Nephron (organoid): ENCODE results near the gene TCF12.

Experiments used
- H3K27ac Mint-ChIP-seq, 3 experiments: 2 replicates each; pipeline ENCODE4 v1.8.0; 2020; ENCODE audit warnings: mixed read lengths in 3 of 3, mild to moderate bottlenecking in 2 of 3, moderate library complexity in 1 of 3
- H3K27me3 Mint-ChIP-seq: 2 replicates; pipeline ENCODE4 v1.8.0; 2021; ENCODE audit warnings: low read depth, mild to moderate bottlenecking, moderate library complexity, mixed read lengths
- H3K36me3 Mint-ChIP-seq: 2 replicates; pipeline ENCODE4 v1.8.0; 2020; ENCODE audit warnings: low read depth, mixed read lengths
- H3K4me1 Mint-ChIP-seq: 2 replicates; pipeline ENCODE4 v1.8.0; 2020; ENCODE audit warnings: mixed read lengths
- H3K4me3 Mint-ChIP-seq, 3 experiments: 2 replicates each; pipeline ENCODE4 v1.8.0; 2020; ENCODE audit warnings: mild to moderate bottlenecking in 3 of 3, mixed read lengths in 3 of 3, moderate library complexity in 2 of 3
- H3K9me3 Mint-ChIP-seq: 2 replicates; pipeline ENCODE4 v1.8.0; 2020; ENCODE audit warnings: mixed read lengths
- TF ChIP-seq, protein P1 (sequence below), 3 experiments: fragments of 200-600 bp; sonication (generic); IDR thresholded peaks; one replicate each; pipeline ENCODE4 v1.5.0; 2021; ENCODE audit warnings: antibody characterized with exemption in 3 of 3; ENCODE audit not compliant: unreplicated experiment in 3 of 3

Gene TCF12

DNA sequence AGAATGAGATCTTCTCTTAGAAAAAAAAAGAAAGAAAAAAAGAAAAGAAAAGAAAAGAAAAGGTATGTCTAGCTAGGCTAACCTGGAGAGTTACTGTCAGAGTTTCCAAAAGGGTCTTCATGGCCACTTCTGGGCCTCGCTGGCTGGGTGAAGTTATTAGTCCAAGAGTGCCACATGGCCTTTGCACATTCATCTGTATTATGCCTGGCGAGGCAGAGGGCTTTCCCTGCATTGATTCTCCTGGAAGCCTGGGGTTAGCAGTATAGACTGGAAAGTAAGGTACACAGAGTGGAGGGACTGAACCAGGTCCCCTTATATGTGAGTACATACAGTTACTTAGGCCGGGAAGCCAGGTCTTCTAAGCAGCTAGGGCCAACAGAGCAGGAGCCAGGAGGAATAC, 403.0 kb downstream of the TCF12 start:
- TF ChIP-seq, protein P1, sequence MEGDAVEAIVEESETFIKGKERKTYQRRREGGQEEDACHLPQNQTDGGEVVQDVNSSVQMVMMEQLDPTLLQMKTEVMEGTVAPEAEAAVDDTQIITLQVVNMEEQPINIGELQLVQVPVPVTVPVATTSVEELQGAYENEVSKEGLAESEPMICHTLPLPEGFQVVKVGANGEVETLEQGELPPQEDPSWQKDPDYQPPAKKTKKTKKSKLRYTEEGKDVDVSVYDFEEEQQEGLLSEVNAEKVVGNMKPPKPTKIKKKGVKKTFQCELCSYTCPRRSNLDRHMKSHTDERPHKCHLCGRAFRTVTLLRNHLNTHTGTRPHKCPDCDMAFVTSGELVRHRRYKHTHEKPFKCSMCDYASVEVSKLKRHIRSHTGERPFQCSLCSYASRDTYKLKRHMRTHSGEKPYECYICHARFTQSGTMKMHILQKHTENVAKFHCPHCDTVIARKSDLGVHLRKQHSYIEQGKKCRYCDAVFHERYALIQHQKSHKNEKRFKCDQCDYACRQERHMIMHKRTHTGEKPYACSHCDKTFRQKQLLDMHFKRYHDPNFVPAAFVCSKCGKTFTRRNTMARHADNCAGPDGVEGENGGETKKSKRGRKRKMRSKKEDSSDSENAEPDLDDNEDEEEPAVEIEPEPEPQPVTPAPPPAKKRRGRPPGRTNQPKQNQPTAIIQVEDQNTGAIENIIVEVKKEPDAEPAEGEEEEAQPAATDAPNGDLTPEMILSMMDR (IDR thresholded peaks at IDR 0.05; ENCODE audit: unreplicated experiment in 3 of 3), result no peak
- Mint-ChIP-seq H3K27me3 (peaks cover 6% of the 10 kb centered on the region), H3K4me1 (peaks cover 39% of the 10 kb centered on the region), H3K27ac (no peak overlapping the region), H3K9me3 (peaks cover 6% of the 10 kb centered on the region), H3K4me3 (no peak overlapping the region), H3K36me3 (no peaks in the 10 kb centered on the region)

DNA sequence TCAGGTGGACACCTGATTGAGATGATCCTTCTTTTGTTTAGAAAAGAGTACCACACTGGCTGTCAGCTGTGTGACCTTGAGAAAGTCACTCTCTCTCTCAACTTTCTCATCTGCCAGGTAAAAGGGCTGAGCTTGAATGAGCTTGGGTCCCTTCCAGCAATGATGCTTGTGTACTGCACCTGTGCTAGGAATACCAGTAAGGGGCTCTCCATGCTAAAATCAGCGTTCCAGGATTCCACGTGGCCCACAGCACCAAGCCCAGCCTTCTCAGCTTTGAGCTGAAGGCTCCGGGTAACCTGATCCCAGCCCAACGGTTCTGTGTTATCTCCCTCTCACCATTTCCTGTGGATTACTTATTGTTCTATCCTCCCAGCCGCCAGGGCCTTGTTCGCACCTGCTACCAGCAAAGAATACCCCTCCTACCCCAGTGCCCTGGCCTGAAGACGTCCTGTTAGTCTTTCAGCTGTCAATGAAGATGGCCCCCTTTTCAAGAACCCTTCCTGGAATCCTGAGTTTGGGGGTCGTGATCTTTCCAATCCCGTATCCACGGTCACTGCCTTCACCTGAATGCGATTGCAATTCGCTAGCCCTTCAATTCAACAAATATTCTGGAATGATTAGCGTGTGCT, 403.6 kb downstream of the TCF12 start:
- peaks cover 41% of the 10 kb centered on the region for H3K4me1 Mint-ChIP-seq
- H3K36me3 Mint-ChIP-seq, result no peaks in the 10 kb centered on the region
- no peak overlapping the region for H3K4me3 Mint-ChIP-seq
- H3K27me3 Mint-ChIP-seq, result peaks cover 8% of the 10 kb centered on the region
- TF ChIP-seq, protein P1 (IDR thresholded peaks at IDR 0.05; ENCODE audit: unreplicated experiment in 3 of 3), result no peak
- peak overlapping the region in 1 of 3 experiments; percentile 19 for H3K27ac Mint-ChIP-seq
- H3K9me3 Mint-ChIP-seq, result peaks cover 6% of the 10 kb centered on the region

DNA sequence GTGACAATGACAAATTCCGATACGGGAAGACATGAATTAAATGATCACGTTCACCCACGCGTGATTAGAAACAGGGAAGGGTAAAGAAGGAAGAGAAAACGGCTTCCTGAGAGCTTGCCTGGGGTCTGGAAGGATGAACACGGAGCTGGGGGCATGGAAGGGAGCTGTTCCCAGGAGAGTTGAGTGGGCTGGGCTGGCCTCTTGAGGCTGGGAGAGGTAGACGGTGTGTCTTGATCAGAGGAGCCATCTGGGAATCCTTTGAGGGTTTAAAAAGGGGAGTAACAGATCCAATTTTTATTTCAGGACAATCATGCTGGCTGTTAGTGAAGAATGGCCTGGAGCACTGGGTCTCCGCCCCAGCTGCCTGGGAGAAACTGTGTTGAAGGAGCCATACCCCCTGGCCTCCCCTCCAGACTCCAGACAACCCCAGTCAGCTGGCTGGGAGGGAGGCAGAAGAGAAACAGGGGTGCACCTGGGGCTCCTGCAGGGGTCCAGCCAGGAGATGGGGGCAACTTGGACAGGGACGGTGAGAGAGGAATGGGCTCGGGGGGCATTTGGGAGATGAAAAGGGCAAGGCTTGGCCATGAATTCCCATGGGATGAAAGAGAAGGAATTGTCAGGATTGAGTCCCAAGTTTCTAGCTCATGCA, 404.3 kb downstream of the TCF12 start:
- Mint-ChIP-seq H3K4me3 (no peak overlapping the region), H3K9me3 (peaks cover 6% of the 10 kb centered on the region), H3K27ac (peak overlapping the region in 1 of 3 experiments; percentile 19), H3K36me3 (no peaks in the 10 kb centered on the region), H3K27me3 (peaks cover 3% of the 10 kb centered on the region), H3K4me1 (peaks cover 47% of the 10 kb centered on the region)
- TF ChIP-seq, protein P1 (IDR thresholded peaks at IDR 0.05; ENCODE audit: unreplicated experiment in 3 of 3), result no peak

DNA sequence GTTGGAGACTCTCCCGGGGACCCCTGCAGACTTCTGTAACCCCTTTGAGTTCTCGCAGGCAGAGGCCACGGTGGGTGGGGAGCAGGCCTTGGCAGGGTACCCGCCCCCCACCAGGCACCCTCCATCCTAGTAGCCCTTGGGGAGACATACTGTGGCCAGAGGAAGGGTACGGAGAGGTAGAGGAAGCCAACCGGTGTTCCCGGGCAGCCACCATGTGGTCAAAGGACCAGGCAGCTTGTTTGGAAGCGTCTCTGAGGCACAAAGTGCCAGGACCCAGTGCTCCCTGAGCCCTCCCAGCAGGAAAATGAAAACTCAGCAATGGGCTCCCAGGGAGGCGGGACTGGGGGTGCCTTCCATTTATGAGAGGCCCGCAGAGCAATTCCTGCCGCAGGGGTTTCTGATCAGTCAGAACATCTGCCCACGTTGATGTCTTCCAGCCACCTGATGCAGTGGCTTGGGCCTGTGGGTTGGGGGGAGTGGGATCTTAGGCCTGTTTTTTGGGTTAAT, 404.9 kb downstream of the TCF12 start:
- Mint-ChIP-seq H3K4me1 (peaks cover 50% of the 10 kb centered on the region), H3K36me3 (no peaks in the 10 kb centered on the region), H3K27me3 (peaks cover 5% of the 10 kb centered on the region), H3K9me3 (peaks cover 6% of the 10 kb centered on the region), H3K4me3 (no peak overlapping the region), H3K27ac (peak overlapping the region in 2 of 3 experiments; percentile 20 to 43)
- TF ChIP-seq, protein P1 (IDR thresholded peaks at IDR 0.05; ENCODE audit: unreplicated experiment in 3 of 3), result no peak

DNA sequence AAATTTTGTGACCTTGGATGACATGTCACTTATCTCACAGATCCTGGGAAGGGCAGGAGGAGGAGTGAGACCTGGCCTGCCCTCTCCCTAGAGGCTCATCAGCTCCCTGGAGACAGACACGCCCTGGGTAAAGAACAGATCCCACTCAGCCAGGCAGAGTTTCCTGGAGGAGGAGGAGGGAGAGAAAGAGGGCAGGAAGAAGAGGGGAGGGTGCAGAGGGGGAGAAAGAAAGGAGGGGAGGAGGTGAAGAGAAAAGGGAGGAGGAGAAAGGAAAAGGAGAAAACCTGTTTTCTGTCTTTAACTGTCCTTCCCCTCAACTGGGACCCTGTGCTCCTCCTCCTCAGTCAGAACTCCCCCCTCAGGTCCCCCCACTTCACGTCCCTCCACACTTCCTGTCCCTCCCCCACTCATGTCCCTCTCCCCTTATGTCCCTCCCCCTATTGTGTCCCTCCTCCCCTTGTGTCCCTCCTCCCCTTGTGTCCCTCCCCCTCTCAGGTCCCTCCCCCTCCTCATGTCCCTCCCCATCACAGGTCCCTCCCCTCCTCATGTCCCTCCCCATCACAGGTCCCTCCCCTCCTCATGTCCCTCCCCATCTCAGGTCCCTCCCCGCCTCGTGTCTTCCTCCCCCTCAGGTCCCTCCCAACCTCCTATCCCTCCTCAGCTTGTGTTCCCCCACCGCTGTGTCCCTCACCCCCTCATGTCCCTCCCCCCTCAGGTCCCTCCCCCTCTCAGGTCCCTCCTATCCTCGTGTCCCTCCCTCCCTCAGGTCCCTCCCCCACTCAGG, 405.6 kb downstream of the TCF12 start:
- Mint-ChIP-seq H3K27ac (peak overlapping the region in 2 of 3 experiments; percentile 20 to 43), H3K4me1 (peaks cover 56% of the 10 kb centered on the region), H3K4me3 (no peak overlapping the region), H3K9me3 (peaks cover 6% of the 10 kb centered on the region), H3K36me3 (no peaks in the 10 kb centered on the region), H3K27me3 (peaks cover 8% of the 10 kb centered on the region)
- TF ChIP-seq, protein P1 (IDR thresholded peaks at IDR 0.05; ENCODE audit: unreplicated experiment in 3 of 3), result no peak
